Purkinje cell (primary cell): ENCODE results near the gene WDR83. TPM values are rescaled to one million over a fixed set of nuclear protein-coding genes. Genes with fewer than 3 reads are reported as not detected.

Experiments
- polyA plus RNA-seq: library from polyadenylated mRNA; unstranded; fragments of >200 nt; fragmentation: Nextera tagmentation; gene quantifications from 2 replicates; pipeline ENCODE4 v1.2.1, GENCODE V29; 2014

Gene WDR83, protein sequence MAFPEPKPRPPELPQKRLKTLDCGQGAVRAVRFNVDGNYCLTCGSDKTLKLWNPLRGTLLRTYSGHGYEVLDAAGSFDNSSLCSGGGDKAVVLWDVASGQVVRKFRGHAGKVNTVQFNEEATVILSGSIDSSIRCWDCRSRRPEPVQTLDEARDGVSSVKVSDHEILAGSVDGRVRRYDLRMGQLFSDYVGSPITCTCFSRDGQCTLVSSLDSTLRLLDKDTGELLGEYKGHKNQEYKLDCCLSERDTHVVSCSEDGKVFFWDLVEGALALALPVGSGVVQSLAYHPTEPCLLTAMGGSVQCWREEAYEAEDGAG
- 15.0 and 22.2 TPM in 2 replicates for polyA plus RNA-seq

GRCh38 chr19:12666265-12667048, at the start of gene WDR83, which contains the start of gene MAN2B1:
Gene WDR83 (plus strand): TSS chr19:12666807. CDS start chr19:12669791, 2,984 bp downstream.
Gene MAN2B1 (minus strand): TSS chr19:12666742. CDS start chr19:12666701, 41 bp downstream.

DNA sequence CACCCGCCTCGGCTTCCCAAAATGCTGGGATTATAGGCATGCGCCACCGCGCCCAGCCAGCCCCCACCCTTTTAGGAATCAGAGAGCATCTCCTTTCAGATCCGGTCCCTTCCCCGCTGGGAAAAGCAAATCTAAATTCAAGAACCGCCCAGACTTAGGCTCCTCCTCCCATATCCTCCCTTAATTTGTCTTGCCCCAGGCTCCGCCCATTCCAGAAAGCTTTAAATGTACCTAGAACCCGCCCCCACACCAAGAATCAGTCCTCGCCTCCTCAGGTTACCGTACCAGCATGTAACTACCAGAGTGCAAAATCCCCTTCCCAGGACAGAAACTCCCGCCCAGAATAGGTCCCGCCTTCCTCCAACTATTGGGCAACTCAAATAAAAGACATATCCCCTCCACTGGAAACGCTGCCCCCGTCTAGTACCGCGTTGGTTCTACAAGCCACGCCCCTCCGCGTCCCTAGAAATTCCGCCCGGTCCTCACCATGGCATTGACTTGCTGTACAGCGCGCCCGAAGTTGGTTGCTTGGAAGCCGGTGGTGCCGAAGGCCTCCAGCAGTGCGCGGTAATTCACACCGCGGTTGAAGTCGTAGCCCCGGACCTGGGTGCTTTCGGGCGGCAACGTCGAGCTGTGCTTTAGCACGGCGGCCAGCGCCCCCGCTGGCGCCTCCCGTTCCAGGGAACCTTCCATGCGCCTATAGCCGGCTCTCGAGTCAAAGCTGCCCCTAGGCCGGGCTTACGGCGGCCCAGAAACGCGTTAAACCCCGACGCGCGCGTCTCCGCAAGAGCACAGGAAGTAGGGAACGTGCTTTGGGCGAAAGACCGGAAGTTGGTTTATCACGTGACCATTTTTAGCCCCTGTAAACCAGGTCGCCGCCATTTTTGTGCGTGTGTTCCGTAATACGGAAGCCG, 14.7 kb downstream of the WDR83 start, which contains the start of gene DHPS:
Gene DHPS, minus strand, starts transcription at position 807 of the 914 bp plus-strand sequence. Its CDS starts 114 bp downstream, at position 693.

DNA sequence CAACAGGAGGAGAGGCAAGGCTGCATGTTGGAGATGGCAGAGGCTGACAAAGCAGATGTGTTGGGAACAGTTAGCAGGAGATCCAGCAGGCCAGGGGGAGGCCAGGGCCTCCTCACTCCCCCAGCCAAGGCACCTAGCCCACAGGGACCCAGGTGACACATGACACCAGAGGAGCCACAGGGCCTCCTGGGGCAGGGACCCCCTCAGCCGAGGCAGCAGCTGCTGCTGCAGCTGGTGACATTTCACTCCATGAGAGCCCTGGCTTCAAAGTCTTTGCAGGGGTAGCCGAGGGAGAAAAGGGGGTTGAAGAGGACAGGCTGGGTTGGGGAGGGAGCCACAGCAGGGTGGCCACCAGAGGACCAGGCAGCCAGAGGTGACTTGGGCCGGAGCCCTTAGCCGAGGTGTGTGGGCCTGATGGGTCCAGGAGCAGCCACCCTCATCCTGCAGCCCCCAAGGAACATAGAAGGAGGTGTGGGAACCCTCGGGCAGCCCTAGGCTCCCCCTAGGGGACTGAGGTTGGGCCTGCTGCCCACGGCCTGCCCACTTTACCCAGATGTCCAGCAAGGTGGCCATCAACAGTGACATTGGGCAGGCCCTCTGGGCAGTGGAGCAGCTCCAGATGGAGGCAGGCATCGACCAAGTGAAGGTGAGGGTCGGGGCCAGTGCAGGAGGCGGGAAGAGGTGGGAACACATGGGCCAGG, 21.0 kb downstream of the WDR83 start, which contains the start of gene GNG14:
Gene GNG14, plus strand, starts transcription at position 503 of the 701 bp plus-strand sequence. Its CDS starts 51 bp downstream, at position 554.

DNA sequence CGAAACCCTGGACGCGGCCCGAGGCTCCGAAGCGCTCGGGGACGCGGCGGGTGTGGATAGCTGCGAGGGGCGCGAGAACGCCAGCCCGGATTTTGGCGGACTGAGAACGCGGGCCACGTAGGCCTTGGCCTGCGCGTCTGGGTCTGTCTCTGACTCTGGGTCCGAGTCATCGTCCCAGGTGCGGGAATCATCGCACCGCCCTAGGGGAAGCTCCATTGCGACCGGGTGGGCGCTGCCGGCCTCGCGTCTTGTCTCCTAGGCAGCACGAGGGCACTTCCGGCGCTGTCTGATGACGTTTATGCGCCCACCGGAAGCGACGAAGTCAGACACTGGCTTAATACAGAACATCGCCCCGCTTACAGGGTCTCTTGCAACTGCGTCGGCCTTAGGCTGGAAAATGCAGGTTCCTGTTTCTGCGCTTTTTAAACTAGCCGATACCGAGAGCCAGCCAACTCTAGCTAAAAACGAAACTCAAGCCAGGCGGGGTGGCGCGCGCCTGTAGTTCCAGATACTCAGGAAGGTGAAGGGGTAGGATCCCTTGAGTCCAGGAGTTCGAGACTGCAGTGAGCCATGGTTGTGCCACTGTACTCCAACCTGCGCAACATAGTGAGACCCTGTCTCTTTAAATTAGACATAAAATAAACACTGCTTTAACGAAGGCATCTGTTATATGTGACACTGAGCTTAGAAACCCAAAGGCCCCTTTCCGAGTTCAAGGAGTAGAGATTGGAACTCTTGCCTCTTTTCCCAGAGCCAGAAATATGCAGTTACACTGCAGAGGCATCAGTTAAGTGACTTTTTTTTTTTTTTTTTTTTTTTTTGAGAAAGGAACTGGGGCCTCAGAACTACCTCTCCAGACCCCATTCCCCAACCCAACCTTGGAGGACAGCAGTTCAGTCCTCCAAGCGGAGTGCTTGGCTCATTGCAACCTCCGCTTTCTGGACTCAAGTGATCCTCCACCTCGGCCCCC, 30.0 kb downstream of the WDR83 start, which contains the start of gene FBXW9:
Gene FBXW9, minus strand, starts transcription at position 266 of the 970 bp plus-strand sequence. Its CDS starts 50 bp downstream, at position 216.

GRCh38 chr19:12723641-12724426, 57.2 kb downstream of the WDR83 start, which contains the start of gene TNPO2:
Gene TNPO2 (minus strand): TSS chr19:12723932. CDS start chr19:12720977, 2,955 bp downstream.

Other genes starting within 250 kb of the WDR83 start
- gene ZNF443, start 225.8 kb upstream of the WDR83 start, polyA plus RNA-seq: 3.9 and 5.5 TPM in 2 replicates
- 2.4 and 4.3 TPM in 2 replicates for gene ZNF709, start 182.0 kb upstream of the WDR83 start, polyA plus RNA-seq
- 1.0 and 4.2 TPM in 2 replicates for gene ZNF564, start 115.3 kb upstream of the WDR83 start, polyA plus RNA-seq
- 2.1 and 3.1 TPM in 2 replicates for gene ZNF490, start 56.0 kb upstream of the WDR83 start, polyA plus RNA-seq
- gene ZNF791, start 55.9 kb upstream of the WDR83 start, polyA plus RNA-seq: 11.3 and 13.7 TPM in 2 replicates
- 2.5 TPM in 1 of 2 replicates, not detected in the other for gene MAN2B1, start 65 bp upstream of the WDR83 start, polyA plus RNA-seq
- gene DHPS, start 15.1 kb downstream of the WDR83 start, polyA plus RNA-seq: 54.0 and 71.6 TPM in 2 replicates
- not detected in 2 replicates for gene GNG14, start 21.2 kb downstream of the WDR83 start, polyA plus RNA-seq
- gene FBXW9, start 29.8 kb downstream of the WDR83 start, polyA plus RNA-seq: 0.31 and 0.50 TPM in 2 replicates
- 31.5 and 39.0 TPM in 2 replicates for gene TNPO2, start 57.1 kb downstream of the WDR83 start, polyA plus RNA-seq
- gene TRIR, start 67.9 kb downstream of the WDR83 start, polyA plus RNA-seq: 64.1 and 73.9 TPM in 2 replicates
- 20.2 and 38.0 TPM in 2 replicates for gene GET3, start 70.7 kb downstream of the WDR83 start, polyA plus RNA-seq
- not detected in 2 replicates for gene BEST2, start 85.0 kb downstream of the WDR83 start, polyA plus RNA-seq
- gene HOOK2, start 108.7 kb downstream of the WDR83 start, polyA plus RNA-seq: 16.2 and 27.2 TPM in 2 replicates
- gene JUNB, start 124.7 kb downstream of the WDR83 start, polyA plus RNA-seq: 1.1 TPM in 1 of 2 replicates, not detected in the other
- gene PRDX2, start 135.0 kb downstream of the WDR83 start, polyA plus RNA-seq: 1,541 and 1,786 TPM in 2 replicates
- gene THSD8, start 135.3 kb downstream of the WDR83 start, polyA plus RNA-seq: 3.0 TPM in 1 of 2 replicates, not detected in the other
- 0.42 and 6.5 TPM in 2 replicates for gene RNASEH2A, start 139.8 kb downstream of the WDR83 start, polyA plus RNA-seq
- 8.2 TPM in 1 of 2 replicates, not detected in the other for gene RTBDN, start 167.8 kb downstream of the WDR83 start, polyA plus RNA-seq
- 2.5 and 5.0 TPM in 2 replicates for gene MAST1, start 171.7 kb downstream of the WDR83 start, polyA plus RNA-seq
- gene DNASE2, start 214.6 kb downstream of the WDR83 start, polyA plus RNA-seq: 1.5 and 2.8 TPM in 2 replicates
- not detected in 2 replicates for gene KLF1, start 220.4 kb downstream of the WDR83 start, polyA plus RNA-seq
- 7.2 and 8.1 TPM in 2 replicates for gene GCDH, start 224.4 kb downstream of the WDR83 start, polyA plus RNA-seq